ENCODE results near the gene CTDP1. TPM values are rescaled to one million over a fixed set of nuclear protein-coding genes. Genes with fewer than 3 reads are reported as not detected.
"Not testable (repeated sequence)": the region's sequence is repeated elsewhere in the genome, so short reads cannot be mapped to it uniquely, and the experiment has no call there.

The CTDP1 gene
- total RNA-seq, 1 donor = 20.7 TPM

DNA sequence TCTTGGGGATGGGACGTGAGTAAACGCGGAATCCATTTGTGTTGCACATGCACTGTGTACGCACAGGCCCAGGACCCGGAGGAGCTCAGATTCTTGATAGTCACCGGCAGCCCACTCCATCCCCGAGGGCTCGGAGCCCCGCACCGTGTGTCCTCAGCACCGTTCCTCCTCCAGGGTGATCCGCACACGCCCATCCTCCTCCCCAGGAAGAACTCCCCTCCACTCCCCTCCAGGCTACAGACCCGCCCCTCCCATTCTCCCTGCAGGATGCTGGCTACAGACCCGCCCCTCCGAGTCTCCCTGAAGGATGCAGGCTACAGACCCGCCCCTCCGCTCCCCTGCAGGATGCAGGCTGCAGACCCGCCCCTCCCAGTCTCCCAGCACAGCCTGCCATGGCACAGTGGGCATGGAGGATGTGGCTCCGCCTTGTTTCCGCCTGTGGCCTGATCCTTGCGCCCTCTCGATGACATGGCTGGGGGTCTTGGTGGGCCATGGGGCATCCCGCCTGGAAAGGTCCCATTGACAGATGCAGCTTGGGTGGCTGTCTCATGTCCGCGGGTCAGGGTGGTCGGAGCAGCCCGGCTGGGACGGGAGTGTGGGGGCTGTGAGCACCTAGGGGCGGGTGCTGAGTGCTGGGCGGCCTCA lies 14.1 kb downstream of the CTDP1 start:
- DNase-seq (ENCODE audit: low read depth) = no peak
- TF ChIP-seq, protein P1, sequence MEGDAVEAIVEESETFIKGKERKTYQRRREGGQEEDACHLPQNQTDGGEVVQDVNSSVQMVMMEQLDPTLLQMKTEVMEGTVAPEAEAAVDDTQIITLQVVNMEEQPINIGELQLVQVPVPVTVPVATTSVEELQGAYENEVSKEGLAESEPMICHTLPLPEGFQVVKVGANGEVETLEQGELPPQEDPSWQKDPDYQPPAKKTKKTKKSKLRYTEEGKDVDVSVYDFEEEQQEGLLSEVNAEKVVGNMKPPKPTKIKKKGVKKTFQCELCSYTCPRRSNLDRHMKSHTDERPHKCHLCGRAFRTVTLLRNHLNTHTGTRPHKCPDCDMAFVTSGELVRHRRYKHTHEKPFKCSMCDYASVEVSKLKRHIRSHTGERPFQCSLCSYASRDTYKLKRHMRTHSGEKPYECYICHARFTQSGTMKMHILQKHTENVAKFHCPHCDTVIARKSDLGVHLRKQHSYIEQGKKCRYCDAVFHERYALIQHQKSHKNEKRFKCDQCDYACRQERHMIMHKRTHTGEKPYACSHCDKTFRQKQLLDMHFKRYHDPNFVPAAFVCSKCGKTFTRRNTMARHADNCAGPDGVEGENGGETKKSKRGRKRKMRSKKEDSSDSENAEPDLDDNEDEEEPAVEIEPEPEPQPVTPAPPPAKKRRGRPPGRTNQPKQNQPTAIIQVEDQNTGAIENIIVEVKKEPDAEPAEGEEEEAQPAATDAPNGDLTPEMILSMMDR (IDR thresholded peaks at IDR 0.05; ENCODE audit: insufficient read depth, low read depth, low read length) = no peak
- H3K4me3 ChIP-seq (ENCODE audit: low read depth, low read length) = no peak overlapping the region

DNA sequence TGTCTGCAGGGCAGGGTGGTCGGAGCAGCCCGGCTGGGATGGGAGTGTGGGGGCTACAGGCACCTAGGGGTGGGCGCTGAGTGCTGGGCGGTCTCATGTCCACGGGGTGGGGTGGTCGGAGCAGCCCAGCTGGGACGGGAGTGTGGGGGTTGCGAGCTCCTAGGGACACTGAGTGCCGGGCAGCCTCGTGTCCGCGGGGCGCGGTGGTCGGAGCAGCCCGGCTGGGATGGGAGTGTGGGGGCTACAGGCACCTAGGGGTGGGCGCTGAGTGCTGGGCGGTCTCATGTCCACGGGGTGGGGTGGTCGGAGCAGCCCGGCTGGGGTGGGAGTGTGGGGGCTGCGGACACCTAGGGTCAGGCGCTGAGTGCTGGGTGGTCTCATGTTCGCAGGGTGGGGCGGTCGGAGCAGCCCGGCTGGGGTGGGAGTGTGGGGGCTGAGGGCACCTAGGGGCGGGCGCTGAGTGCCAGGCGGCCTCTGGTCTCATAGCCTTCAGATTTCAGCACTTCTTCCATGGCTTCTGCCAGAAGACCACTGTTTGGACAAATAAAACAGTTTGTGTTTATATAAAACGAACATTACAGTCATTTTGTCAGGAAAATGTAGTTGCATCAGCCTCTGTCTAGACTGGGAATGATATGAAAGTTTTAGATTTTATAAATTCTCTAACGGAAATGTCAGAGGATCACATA lies 14.7 kb downstream of the CTDP1 start:
- DNase-seq (ENCODE audit: low read depth) = peak; percentile 5
- H3K4me3 ChIP-seq (ENCODE audit: low read depth, low read length) = not testable (repeated sequence)

DNA sequence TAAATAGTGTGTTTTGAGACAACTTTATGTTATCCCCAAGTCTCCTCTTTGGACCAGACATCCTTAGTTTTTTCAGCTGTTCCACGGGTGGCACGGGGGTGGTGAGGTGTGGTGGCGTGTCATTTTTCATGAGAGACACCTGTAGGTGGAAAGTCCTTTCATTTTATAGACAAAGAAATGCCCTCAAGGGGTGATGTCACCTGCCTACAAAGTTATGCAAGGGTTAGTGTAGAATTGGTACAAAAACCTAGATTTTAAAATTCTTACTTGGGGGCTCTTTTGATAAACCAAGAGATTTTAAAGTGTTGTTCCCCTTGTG lies 15.3 kb downstream of the CTDP1 start:
- TF ChIP-seq, protein P1 (IDR thresholded peaks at IDR 0.05; ENCODE audit: insufficient read depth, low read depth, low read length) = no peak
- DNase-seq (ENCODE audit: low read depth) = no peak
- no peak overlapping the region for H3K4me3 ChIP-seq (ENCODE audit: low read depth, low read length)

DNA sequence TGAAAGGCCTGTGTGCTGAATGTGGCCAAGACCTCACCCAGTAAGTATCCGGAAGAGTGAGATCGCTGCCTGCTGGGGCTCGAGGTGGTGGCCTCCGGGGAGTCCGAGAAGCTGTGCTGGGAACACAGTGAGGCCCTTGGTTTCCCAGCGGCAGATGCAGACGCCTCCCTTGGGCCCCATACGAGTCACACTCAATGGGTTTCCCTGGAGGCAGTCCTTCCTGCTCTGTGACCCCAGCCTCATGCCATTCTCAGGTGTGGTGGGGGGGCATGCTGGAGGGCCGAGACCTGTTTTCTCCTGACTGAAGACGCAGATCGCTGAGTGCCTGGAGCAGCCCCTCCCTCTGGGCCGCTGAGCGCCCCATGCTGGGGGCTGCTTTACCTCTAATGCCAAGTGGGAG lies 15.7 kb downstream of the CTDP1 start:
- no peak overlapping the region for H3K4me3 ChIP-seq (ENCODE audit: low read depth, low read length)
- TF ChIP-seq, protein P1 (IDR thresholded peaks at IDR 0.05; ENCODE audit: insufficient read depth, low read depth, low read length) = no peak
- DNase-seq (ENCODE audit: low read depth) = no peak

DNA sequence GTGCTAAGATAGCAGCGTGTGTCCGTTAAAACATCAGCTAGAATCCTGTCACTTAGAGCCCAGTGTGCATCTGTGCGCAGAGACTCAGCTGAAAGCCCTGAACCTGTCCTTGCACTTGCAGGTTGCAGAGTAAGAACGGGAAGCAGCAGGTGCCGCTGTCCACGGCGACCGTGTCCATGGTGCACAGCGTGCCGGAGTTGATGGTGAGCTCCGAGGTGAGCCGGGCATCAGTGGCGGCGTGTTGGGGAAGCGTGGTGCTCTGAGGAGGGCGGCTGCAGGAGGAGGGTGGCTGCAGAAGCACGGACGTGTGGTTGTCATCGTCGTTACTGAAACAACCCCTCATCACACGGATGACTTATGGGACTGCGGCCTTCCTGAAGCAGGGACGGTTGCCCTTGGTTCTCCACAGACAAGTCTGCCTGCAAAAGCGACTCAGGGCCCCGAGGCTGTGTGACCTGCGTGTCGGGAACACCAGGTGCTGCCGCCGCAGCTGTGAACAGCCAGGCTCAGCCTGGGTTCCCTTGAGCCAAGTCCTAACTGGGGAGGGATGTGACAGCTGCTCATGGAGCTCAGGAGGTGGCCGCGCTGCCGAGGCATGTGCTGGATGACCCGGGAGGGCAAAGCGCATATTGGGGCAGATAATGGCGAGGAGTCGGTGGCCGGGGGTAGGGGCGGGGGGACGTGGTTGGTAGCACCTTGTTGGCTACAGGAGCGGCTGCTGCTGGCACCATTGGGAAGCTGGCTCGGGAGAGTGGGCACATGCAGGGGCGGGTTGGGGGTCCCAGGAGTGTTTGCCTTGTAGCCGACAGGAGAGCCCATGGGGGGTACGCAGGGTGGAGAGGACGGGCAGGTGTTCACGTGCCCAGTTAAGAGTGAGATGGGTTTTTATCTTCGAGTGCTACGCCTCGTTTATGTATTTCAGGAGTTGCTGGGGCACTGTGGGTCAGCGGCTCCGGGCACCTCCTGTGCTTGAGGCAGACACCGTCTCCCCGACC lies 16.6 kb downstream of the CTDP1 start:
- DNase-seq (ENCODE audit: low read depth) = no peak
- H3K4me3 ChIP-seq (ENCODE audit: low read depth, low read length) = no peak overlapping the region
- TF ChIP-seq, protein P1 (IDR thresholded peaks at IDR 0.05; ENCODE audit: insufficient read depth, low read depth, low read length) = no peak

DNA sequence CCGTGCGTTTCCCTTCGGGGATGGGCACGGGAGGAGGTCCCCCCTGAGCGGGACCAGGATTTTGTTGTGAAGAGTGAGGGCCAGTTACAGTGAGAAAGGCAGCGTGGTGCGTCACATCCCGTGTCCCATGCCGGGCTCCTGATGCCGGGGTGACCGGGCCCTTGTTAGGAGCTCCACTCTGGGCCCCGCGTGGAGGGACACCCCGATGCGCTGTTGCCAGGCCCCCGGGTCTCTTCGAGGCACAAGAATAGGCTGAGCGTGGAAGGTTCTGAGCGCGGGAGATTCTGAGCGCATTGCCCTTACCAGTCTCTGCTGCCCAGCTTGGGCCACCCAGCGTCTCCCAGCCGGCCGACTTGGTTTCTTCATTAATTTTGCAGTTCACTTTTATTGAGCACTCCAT lies 17.6 kb downstream of the CTDP1 start:
- no peak for DNase-seq (ENCODE audit: low read depth)
- TF ChIP-seq, protein P1 (IDR thresholded peaks at IDR 0.05; ENCODE audit: insufficient read depth, low read depth, low read length) = no peak

DNA sequence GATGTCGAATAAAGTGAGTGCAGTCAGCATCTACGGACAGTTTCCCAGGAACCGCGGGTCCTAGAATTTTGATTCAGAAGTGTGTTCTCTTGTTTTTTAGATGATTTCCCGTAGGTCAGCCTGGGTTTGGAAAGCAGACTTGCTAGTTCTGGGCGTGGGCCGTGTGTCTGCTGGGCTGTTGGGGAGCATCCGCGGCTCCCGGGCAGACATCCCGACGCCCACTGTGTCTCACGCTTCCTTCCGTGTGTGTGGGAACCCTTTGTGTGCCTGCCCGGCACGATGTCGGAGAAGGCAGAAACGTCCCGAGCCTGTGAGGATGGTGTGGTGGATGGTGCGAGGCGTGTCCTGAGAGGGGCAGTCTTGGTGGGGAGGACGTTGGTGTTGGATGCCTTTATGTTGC lies 18.4 kb downstream of the CTDP1 start:
- no peak for DNase-seq (ENCODE audit: low read depth)
- H3K4me3 ChIP-seq (ENCODE audit: low read depth, low read length) = no peak overlapping the region
- TF ChIP-seq, protein P1 (IDR thresholded peaks at IDR 0.05; ENCODE audit: insufficient read depth, low read depth, low read length) = no peak

More for the DNA sequence above, 17.6 kb downstream of the CTDP1 start:
- no peak overlapping the region for H3K4me3 ChIP-seq (ENCODE audit: low read depth, low read length)

Measured in fibroblast of villous mesenchyme (primary cell).